ENCODE results near the gene RBM19.

GRCh38 chr12:113946175-113946574 is 19.9 kb downstream of the RBM19 start:
- TF ChIP-seq CTCF (IDR thresholded peaks at IDR 0.05; ENCODE audit: low read length) (no peak), EZH2 (IDR thresholded peaks at IDR 0.05; ENCODE audit: borderline replicate concordance, low read length) (no peak)
